ENCODE measurements around the gene PRDM15. TPM values are rescaled to one million over a fixed set of nuclear protein-coding genes. Genes with fewer than 3 reads are reported as not detected.

The PRDM15 gene
- total RNA-seq, 1 experiment from 2014 or later, result 9.8 TPM

GRCh38 chr21:41861255-41861654 is 17.9 kb downstream of the PRDM15 start:
- intact Hi-C loops (cut with micrococcal nuclease), result no loop called here
- no TSS peak for BruUV-seq (replicated peaks)

More at GRCh38 chr21:41861255-41861654, 17.9 kb downstream of the PRDM15 start:
- H3K4me2 ChIP-seq (ENCODE audit: low read length), result no peak overlapping the region
- H3K36me3 ChIP-seq (ENCODE audit: control insufficient read depth in 1 of 2, insufficient read depth in 2 of 2, low read length in 2 of 2), result no peaks in the 10 kb centered on the region; a peak in 1 of 4 replicates
- 0 out of 4 replicates have a peak, but pooled peaks cover 0 to 4% of the 10 kb centered on the region in 2 experiments for H3K4me1 ChIP-seq (ENCODE audit: control insufficient read depth in 1 of 2, insufficient read depth in 2 of 2, low read length in 2 of 2)
- ATAC-seq (no peak), DNase-seq (ENCODE audit: low read depth, low spot score) (no peak)
- CTCF ChIA-PET, result no interaction called here
- H3K9me2 ChIP-seq (ENCODE audit: insufficient read depth), result no peaks in the 10 kb centered on the region
- no peak for TF ChIP-seq ZBTB33 (IDR thresholded peaks at IDR 0.05; ENCODE audit: extremely low read depth, insufficient replicate concordance, low read length)
- TF ChIP-seq MAX (IDR thresholded peaks at IDR 0.05), result no peak
- H2AFZ ChIP-seq (ENCODE audit: low read depth, low read length, poor library complexity, severe bottlenecking), result no peak overlapping the region
- no peak overlapping the region for H3K4me3 ChIP-seq (replicated peaks in 1 of 2; ENCODE audit: low read depth in 1 of 2, low read length in 2 of 2)
- H3K9me3 ChIP-seq (ENCODE audit: control insufficient read depth in 1 of 2, insufficient read depth in 1 of 2, low read depth in 1 of 2, low read length in 2 of 2), result no peaks in the 10 kb centered on the region
- no peaks in the 10 kb centered on the region for H3K27me3 ChIP-seq (ENCODE audit: insufficient read depth, low read length)
- peaks cover 18% of the 10 kb centered on the region; the same call in 1 of the 2 replicates for H3K79me2 ChIP-seq (ENCODE audit: insufficient read depth, low read length)
- RAD21 ChIA-PET (ENCODE audit: low non-redundant PET in 1 of 2, low total read pairs in 2 of 2, uncharacterized antibody in 2 of 2, unreplicated experiment in 2 of 2), result no interaction called here
- no peak overlapping the region for H3K9ac ChIP-seq (ENCODE audit: low read length)
- no peaks in the 10 kb centered on the region for H4K20me1 ChIP-seq (ENCODE audit: insufficient read depth)
- POLR2A ChIA-PET, result no interaction called here
- H3K27ac ChIP-seq (ENCODE audit: low read depth, low read length), result no peak overlapping the region
